Hematopoietic multipotent progenitor cell treated with erythropoietin and hydrocortisone succinate and interleukin-3 and kit ligand, for 17 days (in vitro differentiated cells): Measurements from ENCODE around the gene GABPA.

Experiments
- DNase-seq: peaks from one replicate; pipeline ENCODE4 v3.0.0-alpha.2; 2015; ENCODE audit warnings: low spot score

The GABPA gene

DNA sequence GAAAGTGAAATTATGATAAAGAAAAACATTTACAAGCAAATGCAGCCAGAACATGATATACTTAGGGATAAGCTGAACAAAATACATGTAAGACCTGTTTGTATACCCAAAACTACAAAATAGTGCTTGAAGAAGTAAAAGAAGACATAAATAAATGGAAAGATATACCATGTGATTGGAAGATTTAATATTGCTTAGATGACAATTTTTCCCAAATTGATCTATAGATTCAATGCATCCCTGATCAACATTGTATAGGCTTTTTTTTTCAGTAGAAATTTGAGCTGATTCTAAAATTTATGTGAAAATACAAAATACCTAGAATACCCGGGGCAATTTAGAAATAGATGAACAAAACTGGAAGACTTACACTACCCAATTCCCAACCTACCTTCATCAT lies 76.4 kb downstream of the GABPA start:
- DNase-seq: no peak

DNA sequence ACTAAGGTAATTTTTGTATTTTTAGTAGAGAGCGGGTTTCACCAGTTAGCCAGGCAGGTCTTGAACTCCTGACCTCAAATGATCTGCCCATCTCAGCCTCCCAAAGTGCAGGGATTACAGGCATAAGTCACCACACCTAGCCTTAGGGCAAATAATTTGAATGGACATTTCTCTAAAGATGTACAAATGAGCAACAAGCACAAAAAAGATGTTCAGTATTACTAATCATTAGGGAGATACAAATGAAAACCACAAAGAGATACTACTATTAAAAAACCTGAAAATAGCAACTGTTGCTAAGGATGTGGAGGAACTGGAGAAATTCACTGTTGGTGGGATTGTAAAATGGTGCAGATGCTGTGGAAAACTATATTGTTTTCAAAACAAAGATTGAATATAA lies 79.1 kb downstream of the GABPA start:
- DNase-seq: no peak

DNA sequence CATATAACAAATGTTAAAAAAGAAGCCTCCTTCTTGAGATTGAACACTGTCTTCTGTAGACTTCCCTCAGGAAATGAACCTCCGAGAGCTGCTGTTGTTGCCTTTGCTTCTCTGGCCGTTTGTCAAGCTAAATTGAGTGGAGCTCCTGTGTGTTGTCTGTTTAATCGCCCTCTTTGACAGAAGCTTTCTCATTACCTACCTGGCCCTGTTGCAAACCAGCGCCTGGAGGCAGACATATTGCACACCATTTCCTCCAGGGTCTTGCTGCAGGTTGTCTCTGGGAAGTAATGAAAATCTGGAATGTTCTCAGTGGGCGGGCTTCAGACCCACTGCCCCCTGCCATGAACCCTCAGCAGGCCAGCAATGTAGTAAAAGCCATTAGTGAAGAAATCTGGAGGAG lies 83.3 kb downstream of the GABPA start:
- DNase-seq: no peak

DNA sequence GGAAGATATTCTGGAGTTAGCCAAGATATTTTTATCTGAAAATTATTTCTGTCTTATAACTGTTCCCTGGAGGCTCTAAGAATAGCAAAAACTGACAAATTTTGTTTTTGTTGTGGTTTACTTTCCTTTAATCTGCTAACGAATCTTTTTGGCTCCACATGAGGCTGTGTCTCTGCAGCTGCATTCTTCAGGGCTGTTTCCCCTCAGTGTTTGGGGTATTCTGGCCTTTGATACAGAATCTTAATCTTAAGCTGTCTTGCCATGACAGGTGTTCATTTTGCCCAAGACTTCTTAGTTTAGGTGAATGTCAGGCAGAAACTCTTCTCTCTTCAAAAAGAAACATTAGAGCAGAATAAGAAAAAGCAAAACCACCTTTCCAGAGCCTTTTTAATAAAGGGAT lies 83.8 kb downstream of the GABPA start:
- no peak for DNase-seq
